Choroid plexus epithelial cell (primary cell): Measurements from ENCODE around the gene SULT6B1.
"Not testable (repeated sequence)": the region's sequence is repeated elsewhere in the genome, so short reads cannot be mapped to it uniquely, and the experiment has no call there.

ENCODE experiments used
- DNase-seq: peaks from one replicate; pipeline ENCODE4 v3.0.0-alpha.2; 2010; ENCODE audit warnings: low read depth
- H3K4me3 ChIP-seq: 2 replicates; pipeline ENCODE4 v1.5.1; 2011; ENCODE audit warnings: low read depth, mild to moderate bottlenecking, control low read depth, low read length, moderate library complexity
- TF ChIP-seq, protein P1 (sequence below): conservative IDR thresholded peaks from 2 replicates; pipeline ENCODE4 v1.5.1; 2011; ENCODE audit warnings: low read depth, mild to moderate bottlenecking, control low read depth, inconsistent platforms, low read length, moderate library complexity

Gene SULT6B1

DNA sequence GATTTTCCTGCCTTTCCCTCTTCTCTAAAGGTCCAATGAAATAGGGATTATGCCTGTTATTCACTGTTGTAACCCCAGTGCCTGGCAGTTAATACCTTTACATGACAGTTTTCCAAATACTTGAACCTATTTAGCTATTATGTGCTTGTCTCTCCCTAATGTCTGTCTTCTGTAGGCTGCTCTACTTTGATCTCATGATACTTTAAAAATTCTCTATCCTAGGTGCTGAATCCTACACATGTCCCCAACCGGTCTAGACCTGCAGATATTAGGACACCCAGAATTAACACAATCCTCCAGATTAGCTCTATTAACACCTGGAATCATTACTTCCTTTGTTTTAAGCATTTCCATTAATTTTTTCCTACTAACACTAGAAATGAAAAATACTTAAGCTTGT lies 35.6 kb upstream of the SULT6B1 start:
- TF ChIP-seq, protein P1, sequence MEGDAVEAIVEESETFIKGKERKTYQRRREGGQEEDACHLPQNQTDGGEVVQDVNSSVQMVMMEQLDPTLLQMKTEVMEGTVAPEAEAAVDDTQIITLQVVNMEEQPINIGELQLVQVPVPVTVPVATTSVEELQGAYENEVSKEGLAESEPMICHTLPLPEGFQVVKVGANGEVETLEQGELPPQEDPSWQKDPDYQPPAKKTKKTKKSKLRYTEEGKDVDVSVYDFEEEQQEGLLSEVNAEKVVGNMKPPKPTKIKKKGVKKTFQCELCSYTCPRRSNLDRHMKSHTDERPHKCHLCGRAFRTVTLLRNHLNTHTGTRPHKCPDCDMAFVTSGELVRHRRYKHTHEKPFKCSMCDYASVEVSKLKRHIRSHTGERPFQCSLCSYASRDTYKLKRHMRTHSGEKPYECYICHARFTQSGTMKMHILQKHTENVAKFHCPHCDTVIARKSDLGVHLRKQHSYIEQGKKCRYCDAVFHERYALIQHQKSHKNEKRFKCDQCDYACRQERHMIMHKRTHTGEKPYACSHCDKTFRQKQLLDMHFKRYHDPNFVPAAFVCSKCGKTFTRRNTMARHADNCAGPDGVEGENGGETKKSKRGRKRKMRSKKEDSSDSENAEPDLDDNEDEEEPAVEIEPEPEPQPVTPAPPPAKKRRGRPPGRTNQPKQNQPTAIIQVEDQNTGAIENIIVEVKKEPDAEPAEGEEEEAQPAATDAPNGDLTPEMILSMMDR: no peak
- H3K4me3 ChIP-seq: no peak overlapping the region

DNA sequence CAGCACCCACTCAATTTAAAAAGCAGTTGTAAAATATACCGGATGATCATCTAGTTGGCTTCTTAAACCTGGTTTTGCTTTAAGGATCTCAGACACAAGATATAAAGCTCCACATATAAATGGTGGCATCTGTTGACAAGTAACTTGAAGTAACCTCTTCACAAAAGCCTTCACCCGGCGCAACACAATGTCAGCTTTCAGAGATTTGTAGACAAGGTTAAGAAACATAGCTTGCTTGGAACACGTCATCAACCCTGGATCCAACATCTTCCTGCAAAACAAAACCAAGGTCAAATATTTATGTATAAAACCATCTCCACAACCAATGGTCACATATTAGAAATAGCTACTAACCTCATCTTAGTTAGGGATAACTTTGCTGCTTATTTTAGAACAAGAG lies 34.7 kb upstream of the SULT6B1 start:
- TF ChIP-seq, protein P1: no peak
- H3K4me3 ChIP-seq: no peak overlapping the region
- DNase-seq: no peak

More for the DNA sequence above, 35.6 kb upstream of the SULT6B1 start:
- DNase-seq: no peak

DNA sequence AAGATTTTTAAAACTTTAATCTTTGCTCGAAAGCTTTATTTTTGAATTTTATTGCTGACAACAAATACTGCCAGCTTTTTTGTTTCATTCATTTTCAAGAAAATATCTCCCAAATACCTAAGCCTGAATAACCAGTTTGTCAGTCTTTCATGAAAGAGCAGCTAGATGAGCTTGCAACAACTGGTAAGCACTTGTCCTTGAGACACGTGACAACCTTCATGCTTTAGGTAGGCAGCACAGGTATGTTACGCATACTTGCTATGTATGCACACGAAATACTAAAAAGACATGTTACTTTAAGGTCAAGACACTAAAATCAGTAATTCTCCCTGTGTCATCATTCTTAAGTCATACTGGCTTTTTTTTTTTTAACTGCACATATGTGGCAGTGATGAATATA lies 30.6 kb upstream of the SULT6B1 start:
- DNase-seq: no peak
- H3K4me3 ChIP-seq: no peak overlapping the region
- TF ChIP-seq, protein P1: no peak

DNA sequence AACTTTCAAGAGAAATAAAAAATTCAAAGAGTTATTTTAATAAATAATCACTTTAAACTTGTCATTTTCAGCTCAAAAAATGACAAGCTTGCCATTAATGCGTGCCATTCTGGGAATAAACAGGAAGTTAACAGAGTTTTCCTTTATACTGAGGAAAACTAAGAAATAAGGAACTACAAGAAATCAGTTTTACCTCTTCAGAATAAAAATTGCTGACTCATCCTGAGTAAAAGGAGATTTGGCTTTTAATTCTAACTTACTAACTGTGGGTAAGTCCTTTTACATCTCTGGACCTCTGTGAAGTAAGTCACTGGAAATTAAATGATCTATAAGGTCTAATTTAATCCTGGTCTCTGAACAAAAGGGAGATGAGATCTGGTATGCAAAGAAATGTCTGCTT lies 26.8 kb upstream of the SULT6B1 start:
- TF ChIP-seq, protein P1: no peak

GRCh38 chr2:37211939-37212338 lies 23.5 kb upstream of the SULT6B1 start:
- H3K4me3 ChIP-seq: no peak overlapping the region
- no peak for DNase-seq
- TF ChIP-seq, protein P1: no peak

More for the DNA sequence above, 26.8 kb upstream of the SULT6B1 start:
- H3K4me3 ChIP-seq: no peak overlapping the region
- DNase-seq: no peak

DNA sequence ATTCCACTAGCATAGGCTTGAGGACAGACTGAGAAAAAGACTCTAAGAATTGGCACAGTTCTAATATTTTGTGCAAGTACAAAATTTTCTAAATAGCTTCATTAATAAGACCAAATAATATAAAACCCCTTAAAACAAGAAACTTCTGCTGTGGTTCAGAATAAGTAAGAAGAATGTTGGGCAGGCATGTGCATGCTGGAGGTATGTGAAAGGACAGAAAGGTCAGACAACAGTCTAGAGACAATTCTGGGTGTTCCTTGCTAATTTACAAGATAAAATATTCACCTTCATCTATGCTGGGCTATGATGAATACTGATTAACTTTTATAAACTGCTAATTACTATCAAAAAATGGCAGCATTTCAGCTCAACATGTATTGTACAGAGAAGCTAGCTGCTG lies 22.7 kb upstream of the SULT6B1 start:
- TF ChIP-seq, protein P1: no peak
- peak; percentile 73 for DNase-seq
- no peak overlapping the region for H3K4me3 ChIP-seq

DNA sequence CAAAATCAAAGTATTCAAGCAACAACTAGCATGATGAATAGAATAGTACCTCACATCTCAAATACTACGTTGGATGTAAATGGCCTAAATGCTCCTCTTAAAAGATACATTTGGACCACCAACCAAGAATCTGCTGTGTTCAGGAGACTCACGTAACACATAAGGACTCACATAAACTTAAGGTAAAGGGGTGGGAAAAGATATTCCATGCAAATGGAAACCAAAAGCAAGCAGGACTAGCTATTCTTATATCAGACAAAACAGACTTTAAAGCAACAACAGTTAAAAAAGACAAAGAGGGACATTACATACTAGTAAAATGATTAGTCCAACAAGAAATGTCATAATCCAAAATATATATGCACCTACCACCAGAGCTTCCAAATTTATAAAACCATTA lies 18.3 kb upstream of the SULT6B1 start:
- H3K4me3 ChIP-seq, DNase-seq: not testable (repeated sequence)

DNA sequence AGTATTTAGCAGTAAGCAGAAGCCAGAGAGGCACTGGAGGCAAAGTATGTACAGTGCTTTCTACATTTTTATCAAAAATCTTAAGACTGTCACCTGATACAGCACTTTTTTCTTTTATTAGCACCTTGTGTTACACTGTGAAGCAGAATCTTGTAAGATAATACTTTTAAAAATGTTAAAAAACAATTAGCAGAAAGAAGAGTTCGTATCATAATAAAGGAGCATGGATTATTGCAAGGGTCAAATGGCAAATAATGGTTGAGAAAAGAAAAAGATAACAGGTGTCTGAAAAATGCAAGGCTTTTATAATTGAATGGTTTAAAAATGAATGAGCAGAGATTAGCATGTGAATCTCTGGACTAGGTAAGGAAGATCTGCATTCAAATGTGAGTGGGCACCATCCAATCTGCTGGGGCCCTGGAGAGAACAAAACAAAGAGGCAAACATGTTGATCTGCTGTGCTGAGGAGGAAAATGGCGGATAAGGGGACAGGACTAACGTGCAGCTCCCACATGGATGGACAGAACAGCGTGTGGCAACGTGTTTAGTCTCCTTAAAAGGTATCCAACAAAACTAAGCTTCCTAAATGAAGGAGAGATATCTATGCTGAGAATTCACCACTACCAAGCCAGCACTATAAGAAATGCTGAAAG lies 17.3 kb upstream of the SULT6B1 start:
- TF ChIP-seq, protein P1: no peak
- DNase-seq: no peak

DNA sequence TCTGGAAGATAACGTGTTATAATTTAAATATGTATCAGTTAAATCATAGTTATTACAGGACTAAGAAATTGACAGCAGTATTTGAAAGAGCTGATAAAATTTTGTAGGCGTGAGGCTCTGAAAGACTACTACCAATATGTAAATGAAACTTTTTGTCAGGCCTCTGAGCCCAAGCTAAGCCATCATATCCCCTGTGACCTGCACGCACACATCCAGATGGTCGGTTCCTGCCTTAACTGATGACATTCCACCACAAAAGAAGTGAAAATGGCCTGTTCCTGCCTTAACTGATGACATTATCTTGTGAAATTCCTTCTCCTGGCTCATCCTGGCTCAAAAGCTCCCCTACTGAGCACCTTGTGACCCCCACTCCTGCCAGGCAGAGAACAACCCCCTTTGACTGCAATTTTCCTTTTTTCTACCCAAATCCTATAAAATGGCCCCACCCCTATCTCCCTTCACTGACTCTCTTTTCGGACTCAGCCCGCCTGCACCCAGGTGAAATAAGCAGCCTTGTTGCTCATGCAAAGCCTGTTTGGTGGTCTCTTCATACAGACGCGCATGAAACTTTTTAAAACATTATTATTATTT lies 16.7 kb upstream of the SULT6B1 start:
- H3K4me3 ChIP-seq, DNase-seq: not testable (repeated sequence)

More for the DNA sequence above, 17.3 kb upstream of the SULT6B1 start:
- H3K4me3 ChIP-seq: no peak overlapping the region
